Stimulated activated CD8-positive, alpha-beta memory T cell treated with anti-CD3 and anti-CD28 coated beads, Interleukin-15, amount 100 ng/mL, for 1 hour (primary cell): ENCODE data around the gene KLHL11.
A peak's percentile ranks its signal among the peaks of the same experiment; 100 is the strongest.
"Not testable (repeated sequence)": the region's sequence is repeated elsewhere in the genome, so short reads cannot be mapped to it uniquely, and the experiment has no call there.

ENCODE experiments used
- DNase-seq: peaks from one replicate; pipeline ENCODE4 v3.0.0-alpha.2; 2020; ENCODE audit warnings: low read depth

Gene KLHL11

DNA sequence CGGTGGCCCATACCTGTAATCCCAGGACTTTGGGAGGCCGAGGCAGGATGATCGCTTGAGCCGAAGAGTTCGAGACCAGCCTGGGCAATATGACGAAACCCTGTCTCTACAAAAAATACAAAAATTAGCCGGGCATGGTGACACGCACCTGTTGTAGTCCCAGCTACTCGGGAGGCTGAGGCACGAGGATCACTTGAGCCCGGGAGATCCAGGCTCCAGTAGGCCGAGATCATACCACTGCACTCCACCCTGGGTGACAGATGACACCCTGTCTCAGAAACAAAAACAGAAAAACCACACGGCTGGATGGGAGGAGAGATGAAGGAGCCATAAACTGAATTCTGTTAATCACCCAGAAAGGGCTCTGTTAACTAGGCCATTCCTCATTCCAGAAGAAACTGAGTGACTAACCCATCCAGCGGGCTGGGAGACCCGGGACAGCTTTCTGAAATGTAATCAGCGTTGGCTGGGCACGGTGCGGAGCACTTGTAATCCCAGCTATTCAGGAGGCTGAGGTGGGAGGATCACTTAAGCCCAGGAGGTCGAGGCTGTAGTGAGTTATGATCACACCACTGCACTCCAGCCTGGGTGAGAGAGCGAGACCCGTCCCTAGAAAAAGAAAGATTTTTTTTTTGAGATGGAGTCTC, 28.6 kb downstream of the KLHL11 start:
- DNase-seq, result no peak

DNA sequence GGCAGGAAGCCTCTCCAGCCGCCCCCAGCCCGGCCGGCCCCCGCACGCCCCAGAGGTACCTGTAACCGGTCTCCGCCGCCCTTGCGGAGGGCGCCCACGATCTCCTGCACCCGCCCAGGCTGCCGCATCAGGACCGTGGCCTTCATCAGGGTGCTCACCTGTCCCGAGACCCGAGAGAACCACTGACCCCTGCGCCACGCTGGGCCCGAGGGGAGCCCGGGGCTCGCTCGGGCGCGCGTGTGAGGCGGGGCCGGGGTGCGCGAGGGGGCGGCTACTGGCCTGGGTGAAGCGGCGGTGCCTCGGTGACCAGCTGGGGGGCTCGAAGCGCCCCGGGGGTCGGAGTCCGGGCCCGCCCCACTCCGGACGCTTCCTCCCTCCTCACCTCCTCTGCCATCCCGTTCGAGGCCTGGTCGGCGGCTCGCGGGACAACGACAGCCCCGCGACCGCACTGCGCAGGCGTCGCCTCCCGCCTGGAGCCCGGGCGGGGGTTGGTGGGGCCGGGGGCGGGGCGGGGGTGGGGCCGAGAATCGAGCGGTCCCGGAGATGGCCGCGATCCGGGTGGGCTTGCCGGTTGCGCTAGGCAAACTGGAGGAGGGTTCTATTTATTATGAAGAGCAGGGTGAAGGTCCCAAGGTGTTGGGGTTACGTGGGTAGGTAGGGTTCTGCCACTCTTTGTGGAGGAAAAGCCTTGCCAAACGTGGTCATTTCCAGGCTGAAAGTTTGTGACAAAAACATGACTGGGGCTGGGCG, 29.2 kb downstream of the KLHL11 start, which contains the start of gene NT5C3B:
Gene NT5C3B (minus strand): TSS at position 433 of the 750 bp plus-strand sequence. CDS start 39 bp downstream, at position 394.
- peak; percentile 22 for DNase-seq

GRCh38 chr17:41835214-41835799, 29.9 kb downstream of the KLHL11 start:
- no peak for DNase-seq

DNA sequence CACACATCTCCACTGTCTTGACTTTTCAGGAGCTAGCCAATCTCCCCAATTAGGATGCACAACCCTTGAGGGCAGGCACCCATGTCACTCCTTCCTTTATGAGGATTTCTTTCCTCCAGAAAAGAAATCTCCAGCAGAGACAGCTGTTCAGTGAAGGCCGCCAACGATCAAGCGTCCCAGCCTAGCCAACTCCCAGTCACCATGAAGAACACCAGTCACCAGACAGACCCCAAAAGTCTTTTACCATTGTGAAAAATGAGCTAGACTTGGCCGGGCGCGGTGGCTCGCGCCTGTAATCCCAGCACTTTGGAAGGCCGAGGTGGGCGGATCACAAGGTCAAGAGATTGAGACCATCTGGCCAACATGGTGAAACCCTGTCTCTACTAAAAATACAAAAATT, 35.3 kb downstream of the KLHL11 start:
- DNase-seq, result not testable (repeated sequence)

DNA sequence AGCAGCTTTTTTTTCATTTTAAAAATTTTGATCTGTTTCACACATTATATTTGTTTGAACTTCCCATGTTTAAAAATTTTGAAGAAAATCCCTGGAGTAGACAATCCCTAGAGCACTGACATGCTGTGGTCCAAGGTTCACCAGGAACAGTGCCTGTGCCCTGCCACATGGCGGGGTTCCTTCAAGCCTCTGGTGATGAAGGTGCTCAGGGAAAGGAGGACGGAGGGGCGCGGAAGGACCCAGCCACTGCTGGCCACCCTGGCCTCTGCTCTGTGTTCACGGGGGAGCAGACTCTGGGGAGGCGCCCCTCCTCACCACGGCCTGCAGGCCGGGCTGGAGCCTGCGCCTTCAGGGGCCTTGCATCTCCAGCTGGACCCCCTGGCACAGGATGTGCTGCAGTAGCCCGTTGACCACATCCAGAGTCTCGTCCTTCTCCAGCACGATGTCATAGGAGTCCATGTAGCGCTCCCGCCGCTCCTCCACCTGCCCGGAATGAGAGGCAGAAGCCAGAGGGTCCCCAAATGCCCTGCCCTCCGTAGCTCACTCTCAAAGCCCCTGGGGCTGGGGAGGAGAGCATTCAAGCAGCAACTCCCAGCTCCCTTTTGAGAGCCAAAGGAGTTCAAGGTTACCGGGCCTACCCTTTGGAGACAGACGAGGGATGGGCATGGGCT, 39.9 kb downstream of the KLHL11 start:
- DNase-seq, result no peak

DNA sequence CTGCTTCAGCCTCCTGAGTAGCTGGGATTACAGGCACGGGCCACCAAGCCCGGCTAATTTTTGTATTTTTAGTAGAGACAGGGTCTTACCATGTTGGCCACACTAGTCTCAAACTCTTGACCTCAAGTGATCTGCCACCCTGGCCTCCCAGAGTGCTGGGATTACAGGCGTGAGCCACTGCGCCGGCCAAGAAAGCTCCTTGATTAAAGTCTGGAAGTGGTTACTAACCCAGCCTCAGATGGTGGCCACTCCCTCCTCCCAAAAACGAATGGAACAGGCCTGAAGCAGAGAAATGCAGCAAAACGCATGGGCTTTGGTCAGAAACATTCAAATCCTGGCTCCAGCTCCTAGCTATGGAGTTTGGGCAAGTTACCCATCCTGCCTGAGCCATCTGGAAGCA, 41.1 kb downstream of the KLHL11 start:
- no peak for DNase-seq

DNA sequence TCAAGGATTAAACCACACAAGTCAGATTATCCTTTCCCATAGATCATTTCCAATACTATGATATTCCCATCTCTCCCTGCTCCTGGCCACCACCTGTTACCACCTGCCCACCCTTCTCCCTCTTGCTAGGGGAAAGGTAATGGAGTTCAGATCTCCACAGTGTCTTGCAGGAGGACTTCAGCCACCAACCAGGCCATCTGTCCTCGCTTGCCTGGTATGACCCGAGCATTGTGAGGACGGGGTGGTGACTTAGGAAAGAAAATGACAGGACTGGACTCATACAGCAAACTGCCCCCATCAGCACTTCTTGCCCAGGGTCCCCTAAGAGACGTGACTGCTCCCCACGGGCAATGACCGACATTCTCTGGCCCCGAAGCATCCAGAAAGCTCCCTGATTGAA, 41.6 kb downstream of the KLHL11 start:
- DNase-seq, result no peak

DNA sequence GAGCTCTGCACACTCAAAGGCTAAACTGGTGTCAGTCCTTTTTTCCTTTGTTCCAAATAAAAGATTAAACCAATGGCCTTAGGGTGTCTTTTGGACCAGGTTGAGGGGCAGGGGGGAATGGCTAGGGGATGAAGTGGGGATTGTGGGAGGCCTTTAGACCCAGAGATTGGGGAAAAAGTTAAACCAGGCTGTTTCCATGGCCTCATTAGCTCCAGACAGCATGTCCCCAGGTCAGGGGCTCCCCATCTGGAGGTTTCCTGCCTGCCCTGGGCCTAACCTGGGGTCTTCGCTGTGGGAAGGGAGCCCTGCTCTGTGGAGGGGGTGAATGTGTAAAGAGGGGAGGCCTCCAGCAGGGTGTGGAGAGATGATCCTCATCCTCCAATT, 42.1 kb downstream of the KLHL11 start:
- no peak for DNase-seq

GRCh38 chr17:41822216-41823140, 42.7 kb downstream of the KLHL11 start:
- no peak for DNase-seq

GRCh38 chr17:41821776-41822175, 43.4 kb downstream of the KLHL11 start:
- no peak for DNase-seq

- DNase-seq, result no peak
Measured at GRCh38 chr17:41818024-41818423, 47.2 kb downstream of the KLHL11 start.

GRCh38 chr17:41816637-41817320, 48.4 kb downstream of the KLHL11 start:
- DNase-seq, result no peak

GRCh38 chr17:41814195-41814594, 51.0 kb downstream of the KLHL11 start:
- DNase-seq, result no peak

DNA sequence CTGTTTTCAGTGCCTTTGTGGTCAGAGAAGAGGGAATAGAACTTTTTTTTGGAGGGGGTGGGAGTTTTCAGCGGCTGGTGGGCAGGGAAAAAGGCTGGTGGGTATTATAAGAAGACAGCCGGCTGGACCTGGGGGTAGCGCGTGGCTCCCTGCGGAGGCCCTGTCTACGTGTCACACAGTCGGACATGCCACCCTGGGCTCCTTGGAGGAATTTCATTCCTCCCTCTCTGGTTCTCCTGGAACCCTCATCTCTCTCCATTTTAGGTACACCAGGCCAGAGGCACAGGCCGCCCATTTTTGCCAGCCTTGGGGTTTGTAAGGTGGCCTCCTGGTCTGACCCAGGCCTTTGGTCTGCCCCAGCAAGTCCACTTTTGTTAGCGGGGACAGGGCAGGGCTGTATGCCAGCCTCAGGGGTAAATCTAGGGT, 51.5 kb downstream of the KLHL11 start:
- DNase-seq, result no peak

- no peak for DNase-seq
Measured at GRCh38 chr17:41813152-41813680, 52.0 kb downstream of the KLHL11 start.

- DNase-seq, result peak; percentile 24
Measured at GRCh38 chr17:41812381-41813151, 52.7 kb downstream of the KLHL11 start, which contains the start of gene FKBP10. FKBP10 (plus strand) TSS chr17:41813004; CDS start chr17:41813035, 31 bp downstream.

DNA sequence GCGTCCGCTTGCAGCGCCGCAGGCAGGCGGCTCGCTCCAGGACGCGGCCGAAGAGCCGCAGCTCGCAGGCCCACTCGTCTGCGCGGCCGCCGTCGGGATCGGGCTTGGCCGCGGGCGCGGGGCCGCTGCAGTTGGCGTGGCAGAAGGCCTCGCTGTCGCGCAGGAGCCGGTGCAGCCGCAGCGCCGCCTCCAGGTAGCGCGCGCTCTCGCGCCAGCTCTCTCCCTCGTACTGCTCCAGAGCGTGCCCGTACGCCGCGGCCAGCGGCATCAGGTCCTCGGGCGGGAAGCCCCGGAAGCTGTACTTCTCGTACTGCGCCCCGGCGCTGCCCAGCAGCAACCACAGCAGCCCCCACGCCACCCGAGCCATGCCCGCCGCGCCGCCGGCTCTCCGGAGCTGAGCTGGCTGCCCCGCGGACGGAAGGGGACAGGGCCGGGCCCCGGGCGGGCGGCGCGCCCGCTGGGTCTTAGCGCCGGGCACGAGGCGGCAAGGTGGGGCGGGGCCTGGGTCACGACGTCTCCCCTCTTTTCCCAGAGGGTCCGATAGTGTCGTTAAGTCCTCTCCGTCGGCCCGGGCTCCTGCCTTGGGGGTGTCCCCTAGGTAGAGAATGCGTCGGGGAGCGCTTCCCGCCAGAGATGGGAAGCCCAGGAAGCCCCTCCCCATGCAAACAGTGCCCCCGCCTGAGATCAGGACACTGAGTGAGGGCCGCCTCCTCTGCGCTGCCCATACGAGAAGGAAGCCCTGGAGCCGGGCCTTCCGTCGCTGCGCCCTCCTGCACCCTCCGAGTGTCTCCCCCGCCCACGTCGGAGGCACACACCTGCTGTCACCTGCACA, 53.5 kb downstream of the KLHL11 start, which contains the start of gene P3H4:
Gene P3H4 (minus strand): TSS at position 401 of the 832 bp plus-strand sequence. CDS start 34 bp downstream, at position 367.
- peak; percentile 43 for DNase-seq

GRCh38 chr17:41810659-41811548, 54.3 kb downstream of the KLHL11 start:
- no peak for DNase-seq
